HG03135 (cell line): Measurements from ENCODE around the gene DCN.
A peak's percentile ranks its signal among the peaks of the same experiment; 100 is the strongest.

Source experiments
- ATAC-seq: cut with Tn5 transposase; IDR thresholded peaks from one replicate; pipeline ENCODE4 v1.9.1; 2021; ENCODE audit warnings: mild to moderate bottlenecking, moderate library complexity; ENCODE audit not compliant: unreplicated experiment

Gene DCN

DNA sequence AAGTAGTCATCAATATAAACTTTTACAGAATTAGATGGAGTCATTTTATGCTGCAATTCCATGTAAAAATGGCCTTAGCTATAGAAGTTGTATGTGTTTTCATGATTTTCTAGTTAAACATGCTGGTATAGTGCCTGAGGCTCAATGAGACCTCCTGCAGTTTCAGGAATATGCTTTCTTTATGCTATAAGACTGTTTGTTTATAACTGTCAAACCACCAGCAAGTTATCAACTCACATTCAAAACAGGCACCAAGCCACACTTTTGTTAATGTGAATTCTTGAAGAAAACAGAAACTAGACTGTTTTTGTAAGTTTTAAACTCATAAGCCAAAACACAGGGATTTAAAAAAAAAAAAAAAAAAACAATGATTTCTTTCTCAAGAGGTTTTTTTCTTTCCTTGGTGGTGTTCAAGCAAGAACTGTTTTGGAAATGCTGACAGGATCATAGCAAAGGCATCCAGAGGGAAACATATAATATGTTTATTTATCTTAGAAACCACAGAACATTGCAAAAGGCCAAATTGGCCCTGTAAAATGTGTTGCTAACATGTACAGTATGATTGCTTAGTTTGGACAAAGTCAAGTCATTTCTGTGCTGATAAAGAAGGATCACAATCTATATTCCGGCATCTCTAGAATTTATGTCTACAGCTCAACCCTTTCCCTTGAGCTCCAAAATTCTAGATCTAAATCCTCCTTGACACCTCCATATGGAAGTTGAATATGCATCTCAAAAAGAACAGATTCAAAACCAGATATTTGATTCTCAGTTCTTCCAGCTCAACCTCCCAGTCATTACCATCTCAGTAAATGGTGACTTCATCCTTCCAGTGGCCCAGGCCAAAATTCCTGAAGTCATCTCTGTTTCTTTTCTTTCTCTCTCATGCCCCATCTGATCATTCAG lies 42.3 kb downstream of the DCN start:
- no peak for ATAC-seq

DNA sequence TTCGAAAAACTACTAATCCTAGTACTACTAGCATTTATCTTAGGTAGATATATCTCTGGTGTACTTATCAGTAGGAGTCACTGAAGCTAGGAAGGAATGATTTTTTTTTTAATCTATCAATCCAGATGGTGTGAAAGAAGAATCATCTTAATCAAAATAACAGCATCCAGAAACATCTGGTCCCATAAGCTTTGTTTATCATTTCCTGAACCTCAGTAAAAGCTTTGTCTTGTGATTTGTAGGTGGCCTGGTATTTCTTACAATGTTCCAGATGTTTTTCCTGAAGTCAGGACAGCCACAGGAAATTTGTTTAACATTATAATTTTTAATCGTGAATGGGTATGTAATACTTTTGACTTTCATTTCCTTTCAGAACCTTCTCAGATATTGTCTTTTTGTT lies 43.3 kb downstream of the DCN start:
- ATAC-seq, result no peak

DNA sequence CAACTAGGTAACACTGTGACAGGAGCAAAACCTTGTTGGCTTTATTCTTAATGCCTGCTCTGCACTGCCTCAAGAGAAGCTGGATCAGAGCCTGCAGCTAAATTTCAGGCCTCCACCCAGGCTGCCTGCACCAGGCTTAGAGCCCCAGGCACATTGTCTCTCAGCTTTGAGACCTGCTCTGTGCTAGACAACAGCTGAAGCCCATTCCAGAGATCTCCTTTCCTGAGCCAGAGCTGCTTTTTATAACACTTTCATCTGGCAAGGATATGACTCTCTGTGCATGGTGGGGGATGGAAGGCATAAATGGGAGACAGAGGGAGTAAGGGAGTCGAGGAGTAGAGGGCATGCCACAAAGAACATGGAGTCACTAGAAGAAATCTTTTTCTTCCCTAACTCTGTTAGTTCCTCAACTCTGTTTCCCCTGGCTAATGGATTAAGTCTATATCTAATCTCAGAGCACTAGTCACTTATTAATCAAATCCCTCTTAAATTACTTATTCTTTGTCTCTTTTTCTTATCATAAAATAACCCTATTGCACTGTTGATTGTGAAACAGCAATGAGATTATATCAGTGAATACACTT lies 44.2 kb downstream of the DCN start:
- no peak for ATAC-seq

DNA sequence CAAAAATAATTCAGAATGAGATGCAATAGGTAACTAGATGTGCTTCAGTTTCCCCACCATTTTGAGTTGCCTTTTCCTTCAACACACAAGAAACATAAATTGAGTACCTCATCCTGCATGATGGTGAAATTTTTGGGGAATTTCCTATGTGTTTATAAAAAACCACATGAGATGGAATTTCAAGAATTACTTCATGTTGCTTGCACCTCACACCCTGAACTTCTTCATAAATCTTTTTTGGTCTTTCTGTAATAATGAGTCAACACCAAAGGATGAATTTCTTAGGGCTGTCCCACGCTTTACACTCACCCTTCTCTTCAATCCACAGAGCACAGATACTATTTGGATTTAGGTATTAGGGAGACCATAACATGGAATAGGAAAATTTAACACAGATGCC lies 48.7 kb downstream of the DCN start:
- ATAC-seq, result no peak

DNA sequence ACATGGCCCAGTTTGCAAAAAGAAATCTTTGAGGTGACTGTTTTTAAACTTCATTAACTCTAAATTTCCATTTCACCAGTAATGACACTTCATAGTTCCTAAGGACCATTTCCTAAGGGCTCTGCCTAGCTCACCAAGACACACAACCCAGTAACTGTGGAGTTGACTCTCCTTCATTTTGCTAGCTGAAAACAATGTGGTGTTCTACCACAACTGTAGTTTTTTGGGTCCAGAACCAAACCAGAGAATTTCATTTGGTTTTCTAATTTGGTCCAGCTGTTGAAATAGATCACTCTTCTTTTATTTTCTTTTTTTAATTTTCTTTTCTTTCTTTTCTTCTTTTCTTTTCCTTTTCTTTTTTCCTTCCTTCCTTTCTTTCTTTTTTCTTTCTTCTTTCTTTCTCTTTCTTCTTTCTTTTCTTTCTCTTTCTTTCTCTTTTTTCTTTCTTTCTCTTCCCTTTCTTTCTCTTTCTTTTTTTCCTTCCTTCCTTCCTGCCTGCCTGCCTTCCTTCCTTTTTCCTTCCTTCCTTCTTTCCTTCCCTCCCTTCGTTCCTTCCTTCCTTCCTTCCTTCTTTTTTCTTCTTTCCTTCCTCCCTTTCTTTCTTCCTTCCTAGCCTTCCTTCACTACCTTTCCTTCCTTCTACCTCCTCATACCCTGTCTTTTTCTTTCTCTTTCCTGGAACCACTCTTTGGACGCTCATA lies 52.8 kb downstream of the DCN start:
- ATAC-seq, result no peak

DNA sequence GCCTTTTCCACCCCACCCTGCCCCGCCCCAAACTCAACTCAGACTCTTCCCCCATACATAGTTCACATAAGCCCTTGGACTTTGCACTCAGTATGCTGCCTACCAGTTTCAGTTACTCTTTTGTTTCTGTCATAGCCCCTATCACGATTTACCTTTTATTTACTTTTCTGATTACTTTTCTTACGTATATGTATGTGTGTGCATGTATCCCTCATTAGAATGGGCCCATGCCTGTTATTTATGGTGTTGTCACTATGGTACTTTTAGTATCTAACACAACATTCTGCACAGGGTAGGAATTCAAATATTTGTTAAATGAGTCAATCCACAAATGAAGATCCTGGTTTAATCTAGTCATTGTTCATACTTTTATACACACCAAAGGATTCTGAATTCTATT lies 54.9 kb downstream of the DCN start:
- no peak for ATAC-seq

DNA sequence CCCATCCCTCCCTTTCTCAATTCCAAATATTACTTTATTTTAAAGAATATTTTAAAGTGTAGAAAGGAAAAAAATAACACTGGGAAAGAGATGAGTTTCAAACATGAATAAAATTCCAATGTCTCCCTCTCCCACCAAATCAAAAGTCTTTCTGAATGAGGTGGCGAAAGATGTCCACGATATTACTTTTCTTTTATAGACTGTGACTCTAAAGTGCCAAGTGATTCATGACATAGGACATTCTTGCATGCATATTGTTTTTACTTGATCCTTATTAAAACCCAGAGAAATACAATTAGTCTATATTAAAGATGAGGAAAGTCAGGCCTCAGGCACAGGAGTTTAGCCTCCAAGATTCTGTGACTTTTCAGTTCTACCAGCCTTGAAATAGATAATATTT lies 55.3 kb downstream of the DCN start:
- no peak for ATAC-seq

DNA sequence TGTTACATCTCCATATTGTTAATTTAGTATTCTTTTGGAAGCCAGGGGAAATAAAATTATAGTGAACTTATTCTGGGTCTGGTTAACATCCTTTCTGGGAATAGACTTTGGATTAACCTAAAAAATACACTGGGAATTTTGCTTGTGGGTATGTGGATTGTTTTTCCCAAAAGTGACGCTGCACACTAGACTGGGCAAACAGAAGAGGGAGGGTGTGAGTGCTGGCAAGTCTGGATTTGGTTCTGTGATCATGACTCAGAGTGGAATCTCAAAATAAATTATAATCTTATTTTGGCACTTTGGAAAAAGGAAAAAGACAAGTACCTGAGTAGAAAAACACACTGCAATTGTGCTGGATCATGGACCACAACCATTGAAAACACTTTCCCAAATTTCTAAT lies 56.1 kb downstream of the DCN start:
- no peak for ATAC-seq

DNA sequence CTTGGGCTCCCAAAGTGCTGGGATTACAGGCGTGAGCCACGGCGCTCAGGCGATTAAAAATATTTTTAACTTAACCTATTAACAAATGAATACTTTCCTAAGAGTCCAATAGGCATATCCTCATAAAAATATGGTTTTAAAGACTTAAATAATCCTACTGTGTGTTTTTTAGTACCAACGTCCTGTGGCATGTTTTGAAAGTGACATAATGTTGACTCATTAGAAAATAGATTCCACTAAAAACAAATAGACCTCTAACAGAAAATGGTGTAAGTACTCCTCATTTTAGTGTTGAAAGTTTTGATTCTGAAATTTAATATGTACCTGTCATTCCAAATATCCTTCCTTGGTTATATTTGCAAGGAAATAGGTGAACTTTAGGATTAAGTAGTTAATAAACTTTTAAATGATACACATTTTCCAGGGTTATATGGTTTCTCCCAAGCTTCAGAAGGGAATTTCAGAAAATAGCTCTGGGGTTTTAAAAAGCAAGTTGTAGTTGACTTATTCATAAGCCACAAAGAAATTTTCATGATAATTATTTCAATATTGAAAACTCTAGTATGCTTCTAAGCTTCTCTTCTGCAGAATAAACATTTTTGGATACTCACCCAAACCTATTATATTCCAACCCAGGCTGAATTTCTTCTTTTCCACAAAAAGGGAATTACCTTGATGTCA lies 59.2 kb downstream of the DCN start:
- ATAC-seq, result no peak

DNA sequence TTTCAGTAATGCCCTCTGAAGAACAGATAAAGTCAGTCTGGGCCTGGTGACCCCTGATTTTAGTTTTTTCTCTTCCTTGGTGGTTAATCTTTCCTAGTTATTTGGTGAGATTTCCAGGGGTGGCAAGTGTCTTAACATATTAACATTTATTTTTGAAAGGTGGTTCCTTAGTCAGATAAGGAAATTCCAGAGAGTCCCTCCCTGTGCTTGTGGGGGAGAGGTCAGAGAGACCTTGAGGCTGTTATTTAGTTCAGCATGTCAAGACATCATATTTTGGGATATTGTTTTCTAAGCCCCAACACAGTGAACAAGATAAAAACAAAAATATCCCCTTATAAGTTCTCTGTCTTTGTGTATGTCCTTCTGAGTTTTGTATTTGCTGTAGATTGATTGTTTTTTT lies 61.8 kb downstream of the DCN start:
- ATAC-seq, result no peak

DNA sequence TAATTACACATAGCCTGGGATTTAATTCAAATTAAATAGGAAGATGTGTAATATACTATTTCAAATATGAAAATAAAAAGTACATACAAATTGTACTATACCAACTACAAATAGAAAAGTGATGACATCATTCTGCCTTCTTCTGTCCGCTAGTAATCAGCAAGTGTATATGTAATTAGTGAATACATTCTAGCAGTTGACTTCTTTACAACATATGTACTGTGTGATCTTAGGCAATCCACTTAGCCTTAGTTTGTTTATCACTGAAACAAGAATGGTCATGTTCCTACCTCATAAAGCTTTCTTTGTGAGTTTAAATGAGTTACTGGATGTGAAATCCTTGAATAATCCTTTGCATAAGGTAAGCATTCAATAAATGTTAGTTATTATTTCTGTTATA lies 63.5 kb downstream of the DCN start:
- ATAC-seq, result no peak

DNA sequence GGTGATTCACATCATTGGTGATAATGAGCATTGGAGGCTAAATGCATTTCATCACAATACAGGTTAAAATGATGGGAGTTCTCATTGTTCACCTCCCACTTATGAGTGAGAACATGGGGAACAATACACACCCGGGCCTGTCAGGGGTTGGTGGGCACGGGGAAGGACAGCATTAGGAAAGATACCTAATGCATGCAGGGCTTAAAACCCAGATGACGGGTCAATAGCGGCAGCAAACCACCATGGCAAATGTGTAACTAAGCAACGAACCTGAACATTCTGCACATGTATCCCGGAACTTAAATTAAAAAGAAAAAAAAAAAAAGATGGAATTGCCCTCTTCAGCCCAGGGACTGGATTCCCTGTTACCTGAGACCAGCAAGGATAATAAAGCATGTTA lies 69.0 kb downstream of the DCN start:
- ATAC-seq, result no peak

DNA sequence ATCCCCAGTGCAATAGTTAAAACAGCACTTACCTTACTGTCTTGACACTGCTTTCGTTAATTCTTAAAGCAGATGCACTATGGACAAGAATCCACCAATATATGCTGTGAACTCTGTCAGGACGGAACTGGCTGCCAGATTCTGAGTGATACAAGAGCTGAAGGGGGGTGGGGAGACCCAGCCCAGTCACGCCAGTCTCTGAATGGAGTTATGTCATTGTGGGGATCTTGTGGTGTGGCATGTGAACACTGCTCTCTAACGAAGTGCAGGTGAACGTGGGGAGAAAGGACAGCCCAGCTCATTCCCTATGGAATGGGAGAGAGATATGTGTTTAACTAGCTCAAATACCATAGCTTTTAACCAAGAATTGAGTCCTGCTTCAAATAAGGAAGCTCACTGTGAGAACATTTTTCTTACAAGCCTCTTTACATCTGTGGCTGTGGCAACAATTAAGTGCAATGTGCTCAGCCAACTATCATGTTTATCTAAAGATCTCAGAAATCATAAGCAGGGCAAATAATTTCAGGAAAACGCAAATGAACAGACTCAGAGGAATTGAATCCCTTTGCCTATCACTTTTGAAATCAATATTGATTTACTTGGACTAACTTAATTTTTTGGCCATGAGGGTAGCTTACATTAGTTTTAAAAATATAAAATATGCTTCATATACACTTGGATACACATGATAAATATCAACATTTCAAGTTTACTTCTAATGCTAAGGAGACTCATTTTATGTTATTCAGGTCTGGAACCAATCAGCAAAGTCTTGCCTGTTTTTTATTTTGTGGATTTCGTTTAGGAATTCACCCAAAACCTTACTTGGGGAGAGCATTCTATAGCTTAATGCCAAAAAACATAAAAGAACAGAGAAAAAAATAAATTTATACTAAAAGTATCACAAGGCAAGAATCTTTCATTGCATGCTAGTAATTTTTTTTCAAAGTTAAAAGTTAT lies 71.0 kb downstream of the DCN start, which contains the start of gene LUM:
Gene LUM, minus strand, starts transcription at position 129 of the 960 bp plus-strand sequence. CDS start 2,515 bp downstream, outside the sequence.
- no peak for ATAC-seq

DNA sequence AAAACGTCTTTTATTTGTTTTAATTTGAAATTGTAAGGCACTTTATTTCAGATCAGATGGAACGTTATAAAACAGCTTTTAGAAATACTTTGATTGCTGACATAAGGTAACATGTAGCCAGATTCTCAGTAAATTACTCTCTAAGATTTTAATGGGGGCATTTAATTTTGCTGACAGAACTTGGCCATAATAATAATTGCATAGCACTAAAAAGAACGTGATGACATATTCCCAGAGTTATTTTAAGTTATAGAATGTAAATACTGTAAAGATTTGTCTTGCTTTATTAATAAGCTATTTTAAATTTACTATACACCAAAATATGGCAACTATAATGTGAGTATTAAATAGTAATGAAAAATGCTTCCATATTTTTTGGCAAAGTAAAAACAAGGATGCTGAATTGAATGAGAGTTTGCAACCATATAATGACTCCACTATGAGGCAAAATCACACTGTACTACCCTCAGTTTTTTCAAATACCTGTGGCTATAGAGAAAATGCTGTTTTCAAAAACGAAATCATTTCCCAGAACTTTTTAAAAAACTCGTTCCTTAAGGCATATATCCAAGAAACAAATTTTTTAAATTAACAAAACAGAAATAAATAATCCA lies 72.2 kb downstream of the DCN start:
- no peak for ATAC-seq

DNA sequence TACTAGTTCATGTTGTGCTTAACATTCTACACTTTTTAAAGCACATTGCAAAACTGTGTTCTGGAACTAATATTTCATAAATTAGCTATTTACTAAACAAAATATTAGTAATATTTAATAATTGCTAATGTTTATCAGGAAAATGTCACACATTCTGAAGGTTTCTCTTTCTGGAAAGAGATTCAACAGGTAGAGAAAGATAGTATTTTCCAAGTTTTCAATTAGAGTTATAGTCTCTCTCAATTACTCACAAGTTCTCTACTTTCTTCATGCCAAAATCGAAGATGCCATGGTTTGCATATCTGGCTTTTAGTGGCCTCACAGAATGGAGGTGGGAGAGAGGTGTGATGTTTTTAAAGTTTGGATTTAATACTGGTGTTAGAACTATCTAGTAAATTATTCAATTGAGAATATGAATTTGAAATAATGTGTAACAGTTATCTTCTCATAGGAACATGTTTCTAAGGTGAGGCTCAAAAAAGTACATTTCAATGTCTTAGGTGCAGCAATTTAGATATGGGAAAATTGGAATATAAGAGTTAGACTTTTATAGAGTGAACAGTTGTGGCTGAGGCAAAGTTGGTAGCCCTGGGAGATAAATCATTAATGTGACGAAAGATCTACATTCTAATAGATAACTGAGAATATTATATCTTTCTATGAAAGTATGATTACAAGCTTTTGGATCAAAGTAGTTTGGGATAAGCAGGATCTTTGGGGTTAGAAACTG lies 72.9 kb downstream of the DCN start:
- no peak for ATAC-seq

DNA sequence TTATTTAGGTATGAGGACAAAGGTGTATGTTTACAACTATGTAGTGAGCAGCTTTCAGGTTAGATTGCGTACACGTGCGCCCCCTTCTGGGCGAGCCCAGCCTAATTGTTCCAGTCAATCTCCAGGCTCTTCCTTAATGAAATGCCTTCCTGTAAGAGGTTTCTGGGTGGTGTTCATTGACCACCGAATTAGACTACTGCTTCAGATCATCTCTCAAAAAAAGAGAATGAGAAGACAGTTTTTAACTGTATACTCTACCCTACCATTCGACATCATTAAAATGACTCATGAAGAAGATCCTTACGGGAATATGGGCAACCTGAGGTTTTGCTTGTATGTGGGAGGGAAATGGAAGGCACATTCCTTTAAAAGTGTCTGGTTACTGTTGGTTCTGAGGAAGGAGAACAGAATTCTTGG lies 73.5 kb downstream of the DCN start:
- peak; percentile 80 for ATAC-seq

DNA sequence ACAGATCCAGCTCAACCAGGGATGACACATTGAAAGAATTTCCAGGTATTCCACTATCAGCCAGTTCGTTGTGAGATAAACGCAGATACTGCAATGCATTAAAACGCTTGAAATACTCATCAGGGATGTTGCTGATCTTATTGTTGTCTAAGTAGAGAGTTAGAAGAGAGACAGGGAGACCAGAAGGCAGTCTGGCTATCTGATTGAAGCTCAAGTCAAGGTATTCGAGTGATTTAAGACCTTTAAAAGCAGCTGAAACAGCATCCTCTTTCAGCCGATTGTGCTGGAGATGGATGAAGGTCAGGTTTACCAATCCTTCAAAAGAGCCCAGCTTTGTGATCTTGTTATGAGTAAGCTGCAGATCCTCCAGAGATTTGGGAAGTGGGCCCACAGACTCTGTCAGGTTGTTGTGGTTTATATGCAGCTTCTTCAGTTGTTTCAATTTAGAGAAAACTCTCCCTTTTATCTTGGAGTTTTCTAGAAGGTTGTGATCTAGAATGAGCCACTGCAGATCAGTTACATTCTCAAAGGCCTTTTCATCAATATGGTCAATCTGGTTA lies 74.3 kb downstream of the DCN start:
- no peak for ATAC-seq

DNA sequence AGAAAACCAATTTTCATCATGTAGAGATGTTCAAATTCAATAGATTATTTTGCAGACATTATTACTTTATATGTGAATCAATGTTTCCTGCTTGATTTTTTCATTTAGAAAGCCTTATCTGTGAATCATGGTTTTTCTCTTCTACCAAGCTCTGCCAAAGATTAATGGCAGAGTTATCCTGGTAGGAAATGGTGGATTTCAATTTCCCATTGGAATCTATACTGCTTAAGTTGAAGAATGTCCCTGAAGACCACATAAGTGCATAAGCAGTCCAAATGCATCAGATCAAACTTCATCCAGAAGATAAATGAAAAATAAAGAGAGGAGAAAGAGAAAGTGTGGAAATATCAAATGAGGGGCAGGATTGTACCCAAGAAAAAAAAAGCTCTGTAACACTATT lies 76.3 kb downstream of the DCN start:
- no peak for ATAC-seq

DNA sequence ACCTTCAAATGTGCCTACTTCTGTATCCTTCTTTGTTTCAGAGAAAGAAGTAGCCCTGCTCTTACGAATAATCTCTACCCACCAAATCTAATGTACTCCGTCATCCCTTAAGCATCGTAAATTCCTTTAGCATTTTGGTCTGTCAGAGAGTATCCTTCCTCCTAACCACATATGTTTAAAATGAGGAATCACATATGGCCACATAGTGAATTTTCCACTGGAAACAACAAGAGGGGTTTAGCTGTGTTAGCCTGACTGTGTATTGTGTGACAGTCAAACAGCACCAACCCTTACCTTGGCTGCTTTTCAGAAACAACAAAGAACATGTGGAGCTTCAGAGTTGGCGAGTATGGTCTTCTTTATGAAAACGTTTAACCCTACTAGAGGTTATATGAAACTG lies 76.8 kb downstream of the DCN start:
- ATAC-seq, result no peak
